ENCODE data around the gene TTC36. TPM values are rescaled to one million over a fixed set of nuclear protein-coding genes. Genes with fewer than 3 reads are reported as not detected.

TTC36 gene
- total and polyA plus RNA-seq, 10 of the 15 experiments (the other 5 are each of a cell fraction or from before 2014, with no cell fraction given), result 0.28 to 0.78 (median 0.59) TPM; not detected in 7

DNA sequence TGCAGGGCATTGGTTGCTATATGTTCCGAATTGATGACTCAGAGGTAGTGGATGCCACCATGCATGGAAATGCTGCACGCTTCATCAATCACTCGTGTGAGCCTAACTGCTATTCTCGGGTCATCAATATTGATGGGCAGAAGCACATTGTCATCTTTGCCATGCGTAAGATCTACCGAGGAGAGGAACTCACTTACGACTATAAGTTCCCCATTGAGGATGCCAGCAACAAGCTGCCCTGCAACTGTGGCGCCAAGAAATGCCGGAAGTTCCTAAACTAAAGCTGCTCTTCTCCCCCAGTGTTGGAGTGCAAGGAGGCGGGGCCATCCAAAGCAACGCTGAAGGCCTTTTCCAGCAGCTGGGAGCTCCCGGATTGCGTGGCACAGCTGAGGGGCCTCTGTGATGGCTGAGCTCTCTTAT is 5.4 kb upstream of the TTC36 start:
- no peaks in the 10 kb centered on the region for H3K9me3 ChIP-seq (replicated peaks; ENCODE audit: control insufficient read depth, insufficient read depth, low read length)
- DNase-seq (ENCODE audit: low read depth, low spot score) (peak; percentile 45), ATAC-seq (no peak), FAIRE-seq (no peak)
- ChIA-PET RAD21 (ENCODE audit: unreplicated experiment) (no interaction called here), SMC1A (ENCODE audit: uncharacterized antibody, unreplicated experiment) (no interaction called here), POLR2A (no interaction called here), CTCF (no interaction called here)
- TF ChIP-seq BRCA1 (IDR thresholded peaks at IDR 0.05; ENCODE audit: low read depth, low read length) (no peak), MXI1 (IDR thresholded peaks at IDR 0.05; ENCODE audit: low read depth, low read length) (no peak), CBFB (IDR thresholded peaks at IDR 0.05; ENCODE audit: low read depth) (no peak), SMAD5 (IDR thresholded peaks at IDR 0.05; ENCODE audit: low read depth) (no peak), RUNX3 (IDR thresholded peaks at IDR 0.05; ENCODE audit: low read length) (no peak)
- H4K20me1 ChIP-seq (ENCODE audit: control insufficient read depth, insufficient read depth), result no peaks in the 10 kb centered on the region; the same call in 1 of the 2 replicates
- no peak overlapping the region for H2AFZ ChIP-seq (ENCODE audit: control insufficient read depth, low read depth, low read length)
- intact Hi-C loops (cut with micrococcal nuclease; ENCODE audit: unreplicated experiment), result no loop called here
- no peaks in the 10 kb centered on the region for H3K4me1 ChIP-seq (ENCODE audit: control insufficient read depth, insufficient read depth, low read length)
- H3K27ac ChIP-seq (ENCODE audit: control insufficient read depth, insufficient read depth), result no peak overlapping the region
- no peak overlapping the region for H3K4me3 ChIP-seq
- H3K9ac ChIP-seq (ENCODE audit: control insufficient read depth, insufficient read depth, low read length), result no peak overlapping the region
- H3K27me3 ChIP-seq (replicated peaks in 1 of 2; ENCODE audit: control insufficient read depth in 2 of 2, insufficient read depth in 2 of 2, low read length in 1 of 2), result no peaks in the 10 kb centered on the region
- peaks cover 20 to 35% of the 10 kb centered on the region in 2 experiments for H3K36me3 ChIP-seq (ENCODE audit: control insufficient read depth in 2 of 2, insufficient read depth in 2 of 2, low read length in 1 of 2)
- in situ Hi-C loops (cut with MboI), result no loop called here
- BruUV-seq (replicated peaks), result no TSS peak
- 6% methylated on average over 13 of the region's 13 CpGs for WGBS (ENCODE audit: insufficient coverage, insufficient replicate concordance, low lambda C conversion rate, missing lambda C conversion rate)
- H3K4me2 ChIP-seq (ENCODE audit: control insufficient read depth, insufficient read depth), result no peak overlapping the region
- H3K79me2 ChIP-seq (ENCODE audit: control insufficient read depth, insufficient read depth, low read length), result no peaks in the 10 kb centered on the region

- peaks cover 20 to 35% of the 10 kb centered on the region in 2 experiments for H3K36me3 ChIP-seq (ENCODE audit: control insufficient read depth in 2 of 2, insufficient read depth in 2 of 2, low read length in 1 of 2)
- H3K4me1 ChIP-seq (ENCODE audit: control insufficient read depth, insufficient read depth, low read length), result no peaks in the 10 kb centered on the region
- intact Hi-C loops (cut with micrococcal nuclease; ENCODE audit: unreplicated experiment), result no loop called here
Observed at GRCh38 chr11:118522571-118523072, 4.7 kb upstream of the TTC36 start.

More at GRCh38 chr11:118522571-118523072, 4.7 kb upstream of the TTC36 start:
- Histone ChIP-seq H3K27me3 (replicated peaks in 1 of 2; ENCODE audit: control insufficient read depth in 2 of 2, insufficient read depth in 2 of 2, low read length in 1 of 2) (no peaks in the 10 kb centered on the region), H3K4me3 (no peak overlapping the region), H3K9ac (ENCODE audit: control insufficient read depth, insufficient read depth, low read length) (no peak overlapping the region), H3K27ac (ENCODE audit: control insufficient read depth, insufficient read depth) (no peak overlapping the region), H3K79me2 (ENCODE audit: control insufficient read depth, insufficient read depth, low read length) (no peaks in the 10 kb centered on the region), H4K20me1 (ENCODE audit: control insufficient read depth, insufficient read depth) (no peaks in the 10 kb centered on the region; the same call in 1 of the 2 replicates), H3K4me2 (ENCODE audit: control insufficient read depth, insufficient read depth) (no peak overlapping the region), H2AFZ (ENCODE audit: control insufficient read depth, low read depth, low read length) (no peak overlapping the region), H3K9me3 (replicated peaks; ENCODE audit: control insufficient read depth, insufficient read depth, low read length) (no peaks in the 10 kb centered on the region)
- no peak for DNase-seq (ENCODE audit: low read depth, low spot score)
- RAD21 ChIA-PET (ENCODE audit: unreplicated experiment), result no interaction called here
- TF ChIP-seq ZBED1 (IDR thresholded peaks at IDR 0.05; ENCODE audit: borderline replicate concordance), result no peak
- TF ChIP-seq, protein P1, sequence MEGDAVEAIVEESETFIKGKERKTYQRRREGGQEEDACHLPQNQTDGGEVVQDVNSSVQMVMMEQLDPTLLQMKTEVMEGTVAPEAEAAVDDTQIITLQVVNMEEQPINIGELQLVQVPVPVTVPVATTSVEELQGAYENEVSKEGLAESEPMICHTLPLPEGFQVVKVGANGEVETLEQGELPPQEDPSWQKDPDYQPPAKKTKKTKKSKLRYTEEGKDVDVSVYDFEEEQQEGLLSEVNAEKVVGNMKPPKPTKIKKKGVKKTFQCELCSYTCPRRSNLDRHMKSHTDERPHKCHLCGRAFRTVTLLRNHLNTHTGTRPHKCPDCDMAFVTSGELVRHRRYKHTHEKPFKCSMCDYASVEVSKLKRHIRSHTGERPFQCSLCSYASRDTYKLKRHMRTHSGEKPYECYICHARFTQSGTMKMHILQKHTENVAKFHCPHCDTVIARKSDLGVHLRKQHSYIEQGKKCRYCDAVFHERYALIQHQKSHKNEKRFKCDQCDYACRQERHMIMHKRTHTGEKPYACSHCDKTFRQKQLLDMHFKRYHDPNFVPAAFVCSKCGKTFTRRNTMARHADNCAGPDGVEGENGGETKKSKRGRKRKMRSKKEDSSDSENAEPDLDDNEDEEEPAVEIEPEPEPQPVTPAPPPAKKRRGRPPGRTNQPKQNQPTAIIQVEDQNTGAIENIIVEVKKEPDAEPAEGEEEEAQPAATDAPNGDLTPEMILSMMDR (IDR thresholded peaks at IDR 0.05 in 2 of 3, conservative IDR thresholded peaks at IDR 0.05 in 1 of 3; ENCODE audit: control insufficient read depth in 2 of 3, extremely low read depth in 1 of 3, insufficient read depth in 1 of 3, low read depth in 3 of 3, low read length in 3 of 3), result peak in 2 of 3 experiments; percentile 11 to 28; a peak in 4 of 6 replicates
- TF ChIP-seq PRDM15 (CRISPR knock-in tag; IDR thresholded peaks at IDR 0.05), result no peak
- TF ChIP-seq SMC3 (IDR thresholded peaks at IDR 0.05; ENCODE audit: borderline replicate concordance, low read length), result 0 out of 2 replicates have a peak, but pooled peaks have one; percentile 7
- POLR2A ChIA-PET, result no interaction called here
- 100% methylated on average over 6 of the region's 6 CpGs for WGBS (ENCODE audit: insufficient coverage, insufficient replicate concordance, low lambda C conversion rate, missing lambda C conversion rate)
- TSS peak; percentile 38 for BruUV-seq (replicated peaks)
- ATAC-seq, result no peak
- SMC1A ChIA-PET (ENCODE audit: uncharacterized antibody, unreplicated experiment), result interaction anchor here (1.1 kb wide), 1 partner anchor 23 kb away, joined by 3 read pairs; no protein-coding TSS in a partner anchor
- in situ Hi-C loops (cut with MboI), result no loop called here
- FAIRE-seq, result no peak
- CTCF ChIA-PET, result no interaction called here

All from GM12878 (cell line).